Cardiac septum (tissue), 1 donor: Measurements from ENCODE around the gene ADH6. TPM values are rescaled to one million over a fixed set of nuclear protein-coding genes. Genes with fewer than 3 reads are reported as not detected.
"Not testable (repeated sequence)": the region's sequence is repeated elsewhere in the genome, so short reads cannot be mapped to it uniquely, and the experiment has no call there.

ENCODE experiments used
- DNase-seq: peaks from one replicate; pipeline ENCODE4 v3.0.0-alpha.2; 2020; ENCODE audit warnings: low spot score
- intact Hi-C: fragments of 100-400 bp; cut with DNase I; formaldehyde crosslinking; loops from one replicate; pipeline ENCODE4 v1.14.0; 2022
- long read RNA-seq: library from polyadenylated mRNA; unstranded; transcript quantifications from one replicate; pipeline ENCODE4 v2.0.0, GENCODE V29; 2021
- total RNA-seq: library from RNA; stranded (reverse); fragmentation: NEBNext Ultra II Directional; extraction: Animal tissue kit (Norgen Biotek cat#: 25700); gene quantifications from one replicate; pipeline ENCODE4 v1.2.1, GENCODE V29; 2021
- donor health status: DM: no; HTN: no; CAD: no.

The ADH6 gene
- not detected for total RNA-seq
- long read RNA-seq: 0 reads

DNA sequence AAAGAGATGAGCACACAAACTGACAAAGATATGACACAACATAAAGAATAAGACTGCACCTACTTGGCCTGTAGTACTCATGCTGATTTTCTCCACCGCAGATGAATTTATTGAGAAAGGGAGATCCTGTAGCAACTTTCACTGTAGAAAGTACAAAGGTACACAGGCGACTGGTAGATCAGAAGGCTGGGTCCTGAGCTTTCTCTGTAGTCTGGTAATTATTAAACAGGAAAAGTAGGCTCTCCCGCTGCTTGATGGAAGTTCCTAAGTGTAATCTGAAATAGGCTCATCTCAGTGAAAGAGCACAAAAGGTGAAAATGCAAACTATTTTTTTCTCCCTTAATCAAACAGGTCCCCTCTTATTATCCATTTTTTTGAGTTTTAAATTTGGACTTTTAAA is at the start of gene ADH6:
TSS of gene ADH6 (minus strand) at position 175 of the 400 bp plus-strand sequence. CDS start at position 81, 94 bp downstream.
- intact Hi-C loops: no loop called here
- no peak for DNase-seq

DNA sequence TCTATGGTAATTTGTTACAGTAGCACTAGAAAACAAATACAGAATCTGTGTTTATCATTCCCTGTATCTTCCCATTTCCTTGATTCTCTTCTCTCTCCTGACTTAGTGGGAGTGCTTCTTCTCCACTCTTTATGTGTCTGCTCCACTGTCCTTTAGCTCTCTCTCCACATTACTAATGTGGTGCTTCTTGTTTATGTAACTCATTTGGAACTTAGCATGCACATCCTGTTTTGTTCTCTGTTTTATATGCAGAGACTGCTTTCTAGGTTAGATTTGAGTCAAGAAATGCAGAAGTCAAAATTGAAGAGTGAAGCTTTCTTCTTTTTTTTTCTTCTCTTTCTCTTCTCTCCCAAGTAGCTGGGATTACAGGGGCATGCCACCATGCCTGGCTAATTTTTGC is 45.9 kb upstream of the ADH6 start:
- intact Hi-C loops: no loop called here
- DNase-seq: no peak

DNA sequence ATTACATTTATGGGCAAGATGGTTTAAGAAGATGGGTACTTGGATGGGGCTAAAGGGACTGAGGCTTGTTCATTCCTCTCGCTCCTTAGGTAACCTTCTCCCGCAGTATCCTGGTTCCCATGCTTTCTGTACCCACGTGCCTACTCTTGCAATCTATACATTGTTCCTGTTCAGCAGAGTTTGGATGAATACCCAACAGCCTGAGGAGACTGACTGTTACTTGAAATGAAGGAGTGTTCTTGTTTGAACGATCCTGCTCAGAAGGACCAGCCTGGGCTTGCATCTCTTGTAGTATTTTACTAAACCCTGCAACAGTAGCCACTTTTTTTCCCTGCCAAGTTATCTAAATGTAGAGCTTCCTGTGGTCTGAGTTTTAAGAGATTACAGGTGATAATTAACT is 33.7 kb upstream of the ADH6 start:
- intact Hi-C loops: no loop called here
- no peak for DNase-seq

DNA sequence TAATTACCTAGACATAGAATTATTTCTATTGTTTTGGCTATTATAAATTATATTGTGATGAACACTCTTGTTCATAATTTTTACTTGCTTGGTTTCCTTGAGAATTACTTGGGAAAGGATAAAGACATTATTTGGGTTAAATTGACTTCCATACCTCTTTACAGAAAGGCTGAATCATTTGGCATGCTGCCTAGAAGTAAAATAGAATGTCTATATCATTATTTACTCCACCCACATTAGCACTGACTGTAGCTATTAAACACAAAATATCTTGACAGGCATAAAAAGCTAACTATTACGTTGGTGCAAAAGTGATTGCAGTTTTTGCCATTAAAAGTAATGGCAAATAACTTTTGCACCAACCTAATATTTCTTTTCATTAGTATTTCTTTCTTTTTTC is 29.7 kb upstream of the ADH6 start:
- DNase-seq: no peak
- intact Hi-C loops: no loop called here

DNA sequence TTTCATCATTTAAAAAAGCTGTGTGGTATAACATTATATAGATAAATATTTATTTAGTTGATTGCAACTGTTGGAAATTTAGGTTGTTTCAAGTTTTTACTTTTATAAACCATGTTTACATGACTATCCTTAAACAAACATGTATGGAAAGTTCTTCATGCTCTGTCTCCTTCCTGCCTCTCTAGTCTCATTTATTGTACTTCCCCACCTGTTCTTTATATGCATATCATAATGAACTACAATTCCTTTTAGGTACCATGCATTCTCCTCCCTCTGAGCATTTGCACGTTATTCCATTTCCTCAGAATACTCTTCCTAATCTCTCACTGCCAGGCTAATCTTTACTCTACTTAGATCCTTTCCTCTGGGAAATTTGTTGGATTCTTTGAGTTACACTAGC is 16.9 kb upstream of the ADH6 start:
- no peak for DNase-seq
- intact Hi-C loops: no loop called here

DNA sequence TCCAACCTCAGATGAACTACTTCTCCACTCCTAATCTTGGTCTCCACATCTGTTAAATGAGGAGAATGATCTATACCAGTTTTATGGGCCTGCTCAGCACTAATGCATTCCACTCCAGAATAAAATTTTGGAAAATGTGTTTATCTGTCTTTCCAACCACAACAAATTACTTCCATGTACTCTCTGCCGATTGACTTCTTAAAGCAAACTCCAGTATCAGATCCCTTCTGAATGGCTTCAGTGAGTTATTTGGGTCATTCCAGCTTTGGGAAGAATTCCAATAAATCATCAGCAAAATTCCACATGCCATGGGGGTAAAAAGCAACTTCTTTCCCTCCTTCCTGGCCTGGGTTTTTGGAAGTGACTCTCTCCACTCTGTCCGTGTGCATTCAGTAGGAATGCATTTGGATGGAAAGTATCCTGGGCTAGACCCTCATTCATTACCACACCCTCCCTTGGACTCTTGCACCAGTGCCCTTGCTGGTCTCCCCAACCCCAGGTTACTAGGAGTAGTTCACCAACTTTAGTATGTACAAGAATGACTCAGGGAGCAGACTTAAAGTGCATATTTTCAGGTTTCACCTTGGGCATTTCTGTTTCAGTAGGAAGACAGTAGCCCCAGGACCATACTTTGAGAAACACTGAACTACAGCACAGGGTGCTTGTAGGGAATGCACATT is 15.4 kb upstream of the ADH6 start:
- intact Hi-C loops: no loop called here
- DNase-seq: no peak

DNA sequence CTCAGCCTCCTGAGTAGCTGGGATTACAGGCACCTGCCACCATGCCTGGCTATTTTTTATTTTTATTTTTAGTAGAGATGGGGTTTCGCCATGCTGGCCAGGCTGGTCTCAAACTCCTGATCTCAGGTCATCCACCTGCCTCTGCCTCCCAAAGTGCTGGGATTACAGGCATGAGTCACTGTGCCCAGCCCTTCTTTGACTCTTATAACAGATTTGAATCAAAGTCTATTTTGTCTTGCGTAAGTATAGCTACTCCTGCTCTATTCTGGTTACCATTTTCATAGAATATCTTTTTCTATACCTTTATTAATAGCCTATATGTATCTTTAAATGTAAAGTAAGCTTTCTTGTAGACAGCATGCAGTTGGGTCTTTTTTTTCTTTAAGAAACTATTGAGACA is 14.4 kb upstream of the ADH6 start:
- DNase-seq, intact Hi-C loops: not testable (repeated sequence)

DNA sequence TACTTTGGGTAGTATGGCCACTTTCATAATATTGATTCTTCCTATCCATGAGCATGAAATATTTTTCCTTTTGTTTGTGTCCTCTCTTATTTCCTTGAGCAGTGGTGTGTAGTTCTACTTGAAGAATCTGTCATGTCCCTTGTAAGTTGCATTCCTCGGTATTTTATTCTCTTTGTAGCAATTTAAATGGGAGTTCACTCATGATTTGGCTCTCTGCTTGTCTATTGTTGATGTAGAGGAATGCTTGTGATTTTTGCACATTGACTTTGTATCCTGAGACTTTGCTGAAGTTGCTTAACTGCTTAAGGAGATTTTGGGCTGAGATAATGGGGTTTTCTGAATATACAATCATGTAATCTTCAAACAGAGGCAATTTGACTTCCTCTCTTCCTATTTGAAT is 9.7 kb upstream of the ADH6 start:
- intact Hi-C loops: not testable (repeated sequence)

DNA sequence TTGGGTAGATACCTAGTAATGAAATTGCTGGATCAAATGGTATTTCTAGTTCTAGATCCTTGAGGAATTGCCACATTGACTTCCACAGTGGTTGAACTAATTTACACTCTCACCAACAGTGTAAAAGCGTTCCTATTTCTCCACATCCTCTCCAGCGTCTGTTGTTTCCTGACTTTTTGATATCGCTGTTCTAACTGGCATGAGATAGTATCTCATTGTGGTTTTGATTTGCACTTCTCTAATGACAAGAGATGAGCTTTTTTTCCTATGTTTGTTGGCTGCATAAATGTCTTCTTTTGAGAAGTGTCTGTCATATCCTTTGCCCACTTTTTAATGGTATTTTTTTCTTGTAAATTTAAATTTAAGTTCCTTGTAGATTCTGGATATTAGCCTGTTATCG is 8.6 kb upstream of the ADH6 start:
- intact Hi-C loops, DNase-seq: not testable (repeated sequence)

More for the DNA sequence above, 9.7 kb upstream of the ADH6 start:
- DNase-seq: not testable (repeated sequence)

DNA sequence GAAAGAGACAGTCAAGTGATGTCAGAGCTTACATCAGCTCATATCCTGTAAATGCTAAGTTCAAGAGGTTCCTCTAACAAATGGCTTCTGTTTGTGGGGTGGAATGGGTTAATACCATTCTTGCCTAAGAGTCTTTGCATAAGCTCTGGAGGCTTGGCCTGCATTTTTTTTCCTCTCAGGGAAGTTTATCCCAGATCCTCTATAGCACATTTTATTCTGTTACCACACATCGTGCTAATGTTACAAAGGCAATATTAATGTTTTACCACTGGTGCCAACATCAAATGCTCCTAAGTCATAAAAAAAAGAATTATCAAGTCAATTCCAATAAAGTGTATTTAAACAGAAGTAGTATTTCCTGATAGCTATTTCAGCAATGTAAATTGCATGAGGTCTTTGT is 2.9 kb upstream of the ADH6 start:
- intact Hi-C loops: no loop called here

DNA sequence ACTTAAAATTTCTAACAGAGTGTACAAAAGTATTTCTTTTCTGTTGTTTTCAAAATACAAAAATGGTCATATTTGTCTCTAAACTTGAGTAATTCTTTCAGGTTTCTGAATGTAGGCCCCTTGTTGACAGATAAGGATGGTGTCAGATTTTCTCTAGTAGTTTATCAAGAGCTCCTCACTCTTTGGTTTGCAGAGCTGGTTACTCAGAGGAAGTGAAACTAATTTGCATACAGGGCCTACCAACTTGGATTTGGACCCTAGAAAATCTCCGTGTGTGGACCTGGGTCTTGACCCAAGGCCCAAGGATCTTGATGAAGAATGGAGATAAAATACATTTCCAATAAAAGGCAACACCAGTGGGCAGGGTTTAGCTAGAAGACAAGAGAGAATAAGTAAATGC is 433 bp upstream of the ADH6 start:
- DNase-seq: no peak
- intact Hi-C loops: no loop called here

More for the DNA sequence above, 2.9 kb upstream of the ADH6 start:
- no peak for DNase-seq

DNA sequence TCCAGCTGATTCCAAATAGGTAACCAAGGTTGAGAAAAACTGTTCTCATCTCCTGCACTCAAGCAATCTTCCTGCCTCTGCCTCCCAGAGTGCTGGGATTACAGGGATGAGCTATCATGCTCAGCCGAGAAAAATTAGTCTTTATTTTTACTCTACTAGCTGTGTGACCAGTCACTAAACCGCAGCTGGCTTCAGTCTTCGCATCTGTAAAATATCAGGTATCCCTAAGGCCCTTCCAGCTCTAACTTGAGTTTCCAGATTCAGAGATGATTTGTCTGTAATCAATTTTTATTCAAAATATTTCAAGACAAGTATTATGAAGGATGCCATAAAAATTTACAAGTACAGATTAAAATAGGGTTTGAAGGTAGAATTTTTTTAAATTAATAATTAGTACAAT is 3.5 kb downstream of the ADH6 start:
- no peak for DNase-seq
- intact Hi-C loops: no loop called here

DNA sequence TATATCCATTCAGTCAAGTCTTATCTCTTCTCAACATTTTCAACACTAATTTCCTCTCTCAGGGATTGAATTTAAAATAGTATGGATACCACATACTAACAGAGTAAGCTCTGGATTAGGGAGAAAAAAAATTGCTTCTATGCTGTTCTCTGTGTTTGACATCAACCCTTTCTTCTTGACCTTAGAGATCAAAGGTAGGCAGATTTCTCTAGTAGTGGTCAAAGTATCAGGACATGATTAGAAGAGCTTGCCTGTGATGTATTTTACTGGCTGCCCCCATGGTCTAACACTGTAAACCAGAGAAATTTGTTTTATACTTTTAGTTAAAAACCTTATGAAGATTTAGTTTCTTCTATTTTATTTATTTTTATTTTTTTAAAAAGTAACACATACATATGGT is 8.3 kb downstream of the ADH6 start:
- intact Hi-C loops: no loop called here

DNA sequence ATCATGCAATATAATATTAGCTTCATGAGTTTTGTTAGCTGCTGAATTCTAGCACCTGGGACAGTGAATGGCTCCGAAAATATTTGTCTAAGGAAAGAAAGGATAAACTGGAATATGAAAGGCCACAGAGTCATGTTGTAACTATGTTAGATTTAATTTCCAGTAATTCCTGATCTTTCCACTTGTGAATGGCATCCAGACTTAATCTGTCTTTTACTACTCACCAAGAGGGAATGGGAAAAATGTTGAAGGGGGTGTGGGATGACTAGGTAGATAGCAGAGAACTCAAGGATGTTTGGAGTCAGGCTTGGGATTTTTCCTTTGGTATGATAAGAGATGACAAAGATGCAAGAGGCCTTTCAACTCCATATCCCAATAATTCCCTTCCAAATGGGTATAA is 9.4 kb downstream of the ADH6 start:
- intact Hi-C loops: loop anchor here (10.0 kb wide), 1 partner anchor 115 kb away; the partner anchor contains the start of gene ADH1B
- DNase-seq: no peak

More for the DNA sequence above, 8.3 kb downstream of the ADH6 start:
- no peak for DNase-seq

DNA sequence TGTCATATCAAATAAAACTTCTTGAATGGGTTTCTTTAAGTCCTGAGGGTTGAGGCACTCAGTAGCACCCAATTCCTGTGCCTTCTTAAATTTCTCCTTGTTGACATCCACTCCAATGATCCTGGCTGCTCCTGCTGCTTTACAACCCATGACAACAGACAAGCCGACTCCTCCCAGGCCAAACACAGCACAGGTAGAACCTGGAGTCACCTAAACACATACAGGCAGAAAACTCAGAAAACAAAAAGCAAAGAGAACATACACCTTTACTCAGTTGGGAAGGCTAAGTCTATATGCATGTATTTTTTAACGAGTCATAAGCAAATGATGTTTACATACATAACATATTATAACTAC is 10.3 kb downstream of the ADH6 start:
- DNase-seq: no peak
- intact Hi-C loops: loop anchor here (10.0 kb wide), 1 partner anchor 116 kb away; the partner anchor contains the start of gene ADH1B

DNA sequence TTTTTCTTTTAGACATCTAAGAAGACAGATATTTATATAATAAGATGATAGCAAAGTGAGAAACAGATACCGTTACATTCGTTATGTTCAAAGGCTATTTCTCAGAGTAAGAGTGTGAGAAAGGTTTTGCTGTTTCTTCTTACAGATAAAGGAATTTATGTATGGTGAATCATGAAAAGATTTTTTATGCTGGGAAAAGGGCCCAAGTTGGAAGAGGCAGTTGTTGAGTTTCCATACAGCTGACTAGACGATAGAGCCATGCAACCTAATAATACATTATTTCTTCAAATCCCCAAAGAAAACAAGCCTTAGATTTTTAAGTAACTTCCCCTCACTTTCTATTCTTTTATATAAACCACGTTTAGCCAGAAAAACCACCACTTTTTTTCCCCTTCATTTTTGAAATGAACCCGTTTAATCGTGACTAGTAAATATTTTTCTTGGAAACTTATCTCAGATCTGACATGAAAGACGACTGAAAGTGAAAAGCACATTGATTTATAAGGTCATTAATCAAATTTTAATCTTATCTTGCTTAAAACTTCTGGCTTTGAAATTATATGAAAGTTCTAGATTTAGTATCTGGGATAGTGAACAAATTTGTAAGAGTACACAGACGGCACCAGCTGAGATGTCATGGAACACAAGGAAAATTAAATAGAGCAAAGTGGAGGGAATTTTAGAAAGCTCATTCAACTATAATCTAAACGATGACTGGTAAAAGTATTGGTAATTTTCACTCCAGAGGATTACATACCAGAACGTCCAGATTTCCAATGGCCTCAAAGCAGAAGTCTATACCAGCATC is 10.9 kb downstream of the ADH6 start:
- intact Hi-C loops: loop anchor here (10.0 kb wide), 1 partner anchor 117 kb away; the partner anchor contains the start of gene ADH1B
- no peak for DNase-seq

DNA sequence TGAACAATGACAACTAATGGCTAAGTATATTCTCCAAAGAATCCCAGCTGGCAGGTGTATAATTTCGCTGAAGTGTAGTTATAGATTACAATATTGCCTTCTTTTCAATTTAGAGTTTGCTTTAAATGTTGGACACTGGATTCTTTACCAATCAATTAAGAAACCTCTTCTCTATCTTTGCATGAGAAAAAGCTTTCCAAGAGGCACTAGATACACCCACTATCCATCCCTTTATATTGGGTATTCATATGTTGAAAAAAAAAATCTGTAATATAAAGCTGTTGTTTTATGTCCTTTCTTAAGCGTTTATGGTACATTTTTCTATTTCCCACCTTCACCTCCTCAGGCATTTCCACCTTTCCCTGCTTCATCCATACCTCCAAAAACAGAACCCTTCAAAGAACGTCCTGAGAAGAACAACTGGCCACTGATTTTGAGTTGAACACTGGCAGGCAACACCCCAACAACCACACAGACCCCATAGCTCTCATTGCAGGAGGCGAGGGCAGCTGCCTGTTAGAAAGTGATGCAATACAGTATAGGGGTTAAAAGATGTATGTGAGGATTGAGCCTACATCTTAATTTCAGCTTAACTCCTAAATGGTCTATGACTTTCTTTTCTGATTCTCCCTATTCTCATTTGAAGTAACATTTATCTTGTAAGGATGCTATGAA is 11.8 kb downstream of the ADH6 start:
- DNase-seq: no peak
- intact Hi-C loops: loop anchor here (10.0 kb wide), 1 partner anchor 118 kb away; the partner anchor contains the start of gene ADH1B

DNA sequence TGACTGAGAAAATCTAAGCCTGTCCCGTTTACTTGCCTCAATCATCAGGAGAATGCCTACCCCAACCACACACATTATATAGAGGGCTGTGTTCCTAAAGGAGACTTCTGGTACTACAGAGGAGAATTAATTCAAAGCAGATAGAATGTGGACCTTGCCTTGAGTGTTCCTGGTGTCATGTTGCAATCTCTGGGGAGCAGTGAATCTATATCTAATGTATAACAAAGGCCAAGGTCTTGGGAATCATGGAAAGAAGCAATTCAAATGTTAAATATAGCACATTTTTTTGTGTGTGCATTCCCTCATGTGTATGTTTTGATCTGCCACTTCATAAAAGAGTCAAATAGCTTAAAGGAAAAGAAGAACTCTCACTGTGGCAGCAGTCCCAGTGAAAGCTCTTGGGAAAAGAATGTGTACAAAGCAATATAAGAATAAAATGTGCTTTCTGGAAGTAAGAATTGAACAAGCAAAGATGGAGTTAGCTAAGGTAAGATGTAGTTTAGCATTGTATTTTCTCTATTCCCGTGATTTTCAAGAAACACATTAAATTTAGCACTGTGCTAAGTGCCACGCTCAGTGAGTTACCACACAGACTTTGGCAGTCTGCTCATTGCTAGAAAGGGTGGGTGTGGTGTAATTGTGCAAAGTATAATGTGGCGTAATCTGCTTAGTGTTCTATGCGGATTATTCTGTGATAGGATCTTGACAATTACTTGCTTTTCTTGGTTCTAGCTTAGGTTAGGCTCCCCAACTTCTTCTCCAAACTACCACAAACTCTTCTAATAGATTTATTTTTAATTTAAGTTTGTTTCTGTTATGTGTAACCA is 13.7 kb downstream of the ADH6 start:
- DNase-seq: no peak
- intact Hi-C loops: loop anchor here (10.0 kb wide), 1 partner anchor 119 kb away; the partner anchor contains the start of gene ADH1B

DNA sequence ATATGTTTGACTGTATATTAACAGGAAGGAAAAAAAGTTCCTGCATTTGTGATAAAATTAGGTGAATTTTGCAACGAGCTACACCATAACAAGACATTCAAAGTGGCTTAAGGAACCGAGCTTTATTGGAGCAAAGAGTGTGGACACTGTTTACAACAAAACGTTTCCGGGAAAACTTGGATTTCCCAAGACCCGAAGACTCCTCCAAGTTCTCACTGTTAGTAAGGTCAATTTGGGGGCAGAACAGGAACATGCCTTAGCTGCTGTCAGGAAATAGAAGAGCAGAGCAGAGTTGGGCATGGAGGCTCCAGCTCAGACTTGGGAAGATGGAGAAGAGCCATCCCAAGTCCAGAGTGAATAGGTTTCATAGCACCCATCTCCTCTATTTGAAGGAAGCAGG is 16.5 kb downstream of the ADH6 start:
- intact Hi-C loops: loop anchor here (2.0 to 10.0 kb wide), 3 partner anchors 122 to 202 kb away; partner anchors contain the start of gene ADH1B
- no peak for DNase-seq
